A549 treated with Hydrocortisone at 1 μM for 4 hours (cell line): ENCODE data around the gene LILRB2. TPM values are rescaled to one million over a fixed set of nuclear protein-coding genes. Genes with fewer than 3 reads are reported as not detected.

Source experiments
- total RNA-seq: library from RNA; stranded (reverse); fragments of 200-300 nt; extraction: Qiagen RNA extraction; gene quantifications from 5 replicates; pipeline ENCODE4 v1.2.3, GENCODE V29; 2022

The LILRB2 gene
- 0.06 to 0.22 TPM (median 0.08 TPM) in 3 of 5 replicates, not detected in the others for total RNA-seq

GRCh38 chr19:54281007-54281728 is at the start of gene LILRB2:
Gene LILRB2 (minus strand): TSS chr19:54281110. CDS start chr19:54280496, 614 bp downstream.

GRCh38 chr19:54312436-54313377 is 31.8 kb upstream of the LILRB2 start, which contains the start of gene LILRA5:
Gene LILRA5 (minus strand): TSS chr19:54313166. CDS start chr19:54313019, 147 bp downstream.

GRCh38 chr19:54257116-54257480 is 23.8 kb downstream of the LILRB2 start, which contains the start of gene LILRB5:
Gene LILRB5 (minus strand): TSS chr19:54257273. CDS start chr19:54257193, 80 bp downstream.

GRCh38 chr19:54242646-54243045 is 38.3 kb downstream of the LILRB2 start, which contains the start of gene LILRA6:
Gene LILRA6 (minus strand): TSS chr19:54242790.

Other genes starting within 250 kb of the LILRB2 start
- gene VSTM1, start 217.2 kb downstream of the LILRB2 start, total RNA-seq = 0.60 to 1.2 TPM (median 0.73 TPM) in 4 of 5 replicates, not detected in the other
- not detected in 5 replicates for gene TARM1, start 199.7 kb downstream of the LILRB2 start, total RNA-seq
- gene OSCAR, start 180.3 kb downstream of the LILRB2 start, total RNA-seq = 0.20 to 0.41 TPM (median 0.27 TPM) in 5 replicates
- gene NDUFA3, start 178.3 kb downstream of the LILRB2 start, total RNA-seq = 140 to 263 TPM (median 231 TPM) in 5 replicates
- gene TFPT, start 165.5 kb downstream of the LILRB2 start, total RNA-seq = 18.6 to 23.8 TPM (median 19.8 TPM) in 5 replicates
- gene PRPF31, start 165.4 kb downstream of the LILRB2 start, total RNA-seq = 105 to 119 TPM (median 114 TPM) in 5 replicates
- gene CNOT3, start 143.3 kb downstream of the LILRB2 start, total RNA-seq = 50.5 to 63.8 TPM (median 58.1 TPM) in 5 replicates
- gene LENG1, start 121.4 kb downstream of the LILRB2 start, total RNA-seq = 7.5 to 8.5 TPM (median 7.9 TPM) in 5 replicates
- 0.73 to 1.5 TPM (median 1.1 TPM) in 5 replicates for gene TMC4, start 108.0 kb downstream of the LILRB2 start, total RNA-seq
- gene MBOAT7, start 91.5 kb downstream of the LILRB2 start, total RNA-seq = 133 to 153 TPM (median 146 TPM) in 5 replicates
- 77.0 to 127 TPM (median 122 TPM) in 5 replicates for gene TSEN34, start 89.8 kb downstream of the LILRB2 start, total RNA-seq
- 2,122 to 2,593 TPM (median 2,171 TPM) in 5 replicates for gene RPS9, start 80.3 kb downstream of the LILRB2 start, total RNA-seq
- 0.14 to 0.38 TPM (median 0.30 TPM) in 5 replicates for gene LILRB3, start 58.1 kb downstream of the LILRB2 start, total RNA-seq
- gene LILRA6, start 38.3 kb downstream of the LILRB2 start, total RNA-seq = 0.08 TPM in 1 of 5 replicates, not detected in the others
- gene LILRB5, start 23.8 kb downstream of the LILRB2 start, total RNA-seq = 0.05 TPM in 2 of 5 replicates, not detected in the others
- gene LILRA5, start 32.1 kb upstream of the LILRB2 start, total RNA-seq = 0.09 TPM in 1 of 5 replicates, not detected in the others
- not detected in 5 replicates for gene LILRA4, start 58.1 kb upstream of the LILRB2 start, total RNA-seq
- gene LAIR1, start 83.8 kb upstream of the LILRB2 start, total RNA-seq = not detected in 5 replicates
- gene TTYH1, start 134.4 kb upstream of the LILRB2 start, total RNA-seq = 0.09 to 0.31 TPM (median 0.16 TPM) in 5 replicates
- 84.3 to 121 TPM (median 105 TPM) in 5 replicates for gene LENG8, start 168.1 kb upstream of the LILRB2 start, total RNA-seq
- gene LENG9, start 182.7 kb upstream of the LILRB2 start, total RNA-seq = 4.7 to 7.9 TPM (median 6.6 TPM) in 5 replicates
- gene CDC42EP5, start 192.2 kb upstream of the LILRB2 start, total RNA-seq = 0.38 TPM in 1 of 5 replicates, not detected in the others
- gene LAIR2, start 221.7 kb upstream of the LILRB2 start, total RNA-seq = not detected in 5 replicates